Common myeloid progenitor, CD34-positive (primary cell): ENCODE measurements around the gene EVL.
A peak's percentile ranks its signal among the peaks of the same experiment; 100 is the strongest.

ENCODE experiments used
- CTCF ChIA-PET: fragments of 350-600 bp; sonication (Branson Sonifier 250); formaldehyde crosslinking; loops from one replicate; lab custom pipeline; 2021; ENCODE audit warnings: antibody characterized with exemption; lab: Charles Lee
- POLR2A ChIA-PET: fragments of 350-600 bp; sonication (Branson Sonifier 250); formaldehyde crosslinking; loops from one replicate; lab custom pipeline; 2021; ENCODE audit warnings: antibody characterized with exemption; lab: Charles Lee
- DNase-seq, 3 donors: peaks; one replicate each; pipeline versions ENCODE4 v3.0.0 to v3.0.0-alpha.2; 2013
- H3K27ac ChIP-seq, 2 experiments: 1 replicate in 1 of 2; 2 replicates in 1 of 2; pipeline ENCODE4 v1.7.0; 2013; ENCODE audit warnings: inconsistent platforms in 2 of 2, low read length in 2 of 2, mild to moderate bottlenecking in 2 of 2, low read depth in 1 of 2, moderate library complexity in 1 of 2; ENCODE audit not compliant: severe bottlenecking in 2 of 2, insufficient read depth in 1 of 2, poor library complexity in 1 of 2
- H3K27me3 ChIP-seq, 5 experiments: replicated peaks in 2 of 5; 1 replicate in 3 of 5; 2 replicates in 2 of 5; pipeline versions ENCODE4 v1.6.1 to v1.7.0; 2013; ENCODE audit warnings: low read length in 4 of 5, mild to moderate bottlenecking in 2 of 5, moderate library complexity in 2 of 5, inconsistent platforms in 1 of 5; ENCODE audit not compliant: insufficient read depth in 5 of 5, control insufficient read depth in 4 of 5
- H3K36me3 ChIP-seq, 4 experiments: 1 replicate in 2 of 4; 2 replicates in 2 of 4; pipeline versions ENCODE4 v1.6.1 to v1.7.0; 2013; ENCODE audit warnings: low read length in 3 of 4, control low read depth in 1 of 4, mild to moderate bottlenecking in 1 of 4; ENCODE audit not compliant: control insufficient read depth in 4 of 4, insufficient read depth in 4 of 4
- H3K4me1 ChIP-seq, 4 experiments: 1 replicate in 3 of 4; 2 replicates in 1 of 4; pipeline versions ENCODE4 v1.6.1 to v1.7.1; 2013; ENCODE audit warnings: low read length in 3 of 4, mild to moderate bottlenecking in 3 of 4, control low read depth in 1 of 4, inconsistent platforms in 1 of 4, moderate library complexity in 1 of 4; ENCODE audit not compliant: control insufficient read depth in 4 of 4, insufficient read depth in 4 of 4; ENCODE audit errors: control extremely low read depth in 1 of 4
- H3K4me3 ChIP-seq, 7 experiments: 1 replicate in 4 of 7; 2 replicates in 3 of 7; pipeline versions ENCODE4 v1.5.1 to v1.7.0; 2013; ENCODE audit warnings: mild to moderate bottlenecking in 7 of 7, low read length in 6 of 7, moderate library complexity in 6 of 7, inconsistent platforms in 2 of 7, low read depth in 2 of 7, control low read depth in 1 of 7; ENCODE audit not compliant: insufficient read depth in 4 of 7, control insufficient read depth in 1 of 7; ENCODE audit errors: extremely low read depth in 1 of 7
- H3K9me3 ChIP-seq, 5 experiments: 1 replicate in 4 of 5; 2 replicates in 1 of 5; pipeline versions ENCODE4 v1.6.1 to v1.7.1; 2013; ENCODE audit warnings: low read length in 4 of 5, mild to moderate bottlenecking in 2 of 5, inconsistent platforms in 1 of 5, low read depth in 1 of 5, moderate library complexity in 1 of 5; ENCODE audit not compliant: control insufficient read depth in 4 of 5, insufficient read depth in 2 of 5; ENCODE audit errors: control extremely low read depth in 1 of 5
- WGBS: methylation state at CpG from one replicate; pipeline ENCODE4 v1.1.5; 2013; ENCODE audit not compliant: insufficient coverage; 5-methylcytosine and 5-hydroxymethylcytosine counted together

The EVL gene

GRCh38 chr14:100159865-100160533 lies 94.8 kb downstream of the EVL start:
- no peak overlapping the region for H3K27ac ChIP-seq
- WGBS, result 8% methylated on average over 30 of the region's 39 CpGs
- H3K9me3 ChIP-seq, result peaks cover 0 to 6% (median 3%) of the 10 kb centered on the region in 5 experiments
- peak overlapping the region in 6 of 7 experiments; percentile 5 to 66 (median 56) for H3K4me3 ChIP-seq
- H3K36me3 ChIP-seq, result no peaks in the 10 kb centered on the region
- POLR2A ChIA-PET, result interaction anchor here (0.6 to 1.0 kb wide), 2 partner anchors 18 to 1668 kb away, joined by 4 to 5 read pairs; no protein-coding TSS in a partner anchor
- peak in 2 of 3 donors; percentile 35 to 55 for DNase-seq
- peaks cover 0 to 17% (median 13%) of the 10 kb centered on the region in 4 experiments for H3K4me1 ChIP-seq
- H3K27me3 ChIP-seq, result peaks cover 0 to 33% (median 17%) of the 10 kb centered on the region in 5 experiments
- CTCF ChIA-PET, result interaction anchor here (1.1 to 2.4 kb wide), 3 partner anchors 14 to 33 kb away, joined by 3 to 13 read pairs (median 6); no protein-coding TSS in a partner anchor

- Histone ChIP-seq H3K36me3 (no peaks in the 10 kb centered on the region), H3K27me3 (peaks cover 0 to 33% (median 17%) of the 10 kb centered on the region in 5 experiments), H3K4me3 (no peak overlapping the region), H3K4me1 (peaks cover 0 to 17% (median 13%) of the 10 kb centered on the region in 4 experiments), H3K9me3 (peaks cover 0 to 4% (median 0%) of the 10 kb centered on the region in 5 experiments), H3K27ac (no peak overlapping the region)
- ChIA-PET CTCF (interaction anchor here (1.1 to 2.4 kb wide), 4 partner anchors 13 to 32 kb away, joined by 3 to 13 read pairs (median 4); no protein-coding TSS in a partner anchor), POLR2A (no interaction called here)
- no peak for DNase-seq
- WGBS, result 100% methylated on average over 7 of the region's 7 CpGs
Observed at GRCh38 chr14:100160534-100160916, 95.3 kb downstream of the EVL start.

- ChIA-PET CTCF (interaction anchor here (1.0 to 1.7 kb wide), 4 partner anchors 10 to 28 kb away, joined by 3 to 9 read pairs (median 5); no protein-coding TSS in a partner anchor), POLR2A (interaction anchor here (0.6 kb wide), 1 partner anchor 119 kb away, joined by 3 read pairs; no protein-coding TSS in a partner anchor)
- Histone ChIP-seq H3K9me3 (peaks cover 0 to 2% (median 0%) of the 10 kb centered on the region in 5 experiments), H3K36me3 (no peaks in the 10 kb centered on the region), H3K27me3 (peaks cover 0 to 10% (median 9%) of the 10 kb centered on the region in 5 experiments), H3K27ac (no peak overlapping the region), H3K4me3 (peak overlapping the region in 1 of 7 experiments; percentile 10), H3K4me1 (peaks cover 7 to 27% (median 25%) of the 10 kb centered on the region in 4 experiments)
- DNase-seq, result peak in 2 of 3 donors; percentile 35 to 50
- 69% methylated on average over 16 of the region's 27 CpGs for WGBS
Observed at GRCh38 chr14:100165376-100165775, 100.2 kb downstream of the EVL start.

- ChIA-PET POLR2A (no interaction called here), CTCF (interaction anchor here (1.0 to 1.7 kb wide), 5 partner anchors 9 to 27 kb away, joined by 3 to 5 read pairs (median 5); no protein-coding TSS in a partner anchor)
- no peak overlapping the region for H3K27ac ChIP-seq
Observed at GRCh38 chr14:100165831-100166440, 100.7 kb downstream of the EVL start.

DNA sequence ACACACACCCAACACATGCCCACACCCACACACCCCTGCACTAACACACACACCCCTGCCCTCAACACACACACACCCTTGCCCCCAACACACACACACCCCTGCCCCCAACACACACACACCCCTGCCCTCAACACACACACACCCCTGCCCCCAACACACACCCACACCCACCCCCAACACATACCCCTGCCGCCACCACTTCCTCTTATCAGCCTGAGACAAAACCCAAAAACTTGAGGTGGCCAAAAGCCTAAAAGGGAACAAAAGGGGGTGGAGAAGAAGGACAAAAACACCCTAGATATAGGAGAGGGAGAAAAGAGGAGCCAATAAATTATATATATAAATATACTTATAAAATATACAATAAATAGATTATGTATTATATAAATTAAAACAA lies 103.3 kb downstream of the EVL start:
- Histone ChIP-seq H3K4me1 (peaks cover 7 to 33% (median 25%) of the 10 kb centered on the region in 4 experiments), H3K27me3 (no peaks in the 10 kb centered on the region), H3K9me3 (no peaks in the 10 kb centered on the region), H3K27ac (no peak overlapping the region), H3K36me3 (no peaks in the 10 kb centered on the region), H3K4me3 (peak overlapping the region in 1 of 7 experiments; percentile 10)
- CTCF ChIA-PET, result no interaction called here
- POLR2A ChIA-PET, result no interaction called here
- DNase-seq, result peak in 2 of 3 donors; percentile 85 to 91
- no CpG with 5 or more reads among the region's 1 CpG for WGBS

More at GRCh38 chr14:100165831-100166440, 100.7 kb downstream of the EVL start:
- H3K4me3 ChIP-seq, result peak overlapping the region in 4 of 7 experiments; percentile 42 to 72 (median 60)
- DNase-seq, result peak in 2 of 3 donors; percentile 32 to 48
- WGBS, result 11% methylated on average over 1 of the region's 16 CpGs
- peaks cover 7 to 27% (median 25%) of the 10 kb centered on the region in 4 experiments for H3K4me1 ChIP-seq
- peaks cover 0 to 4% (median 4%) of the 10 kb centered on the region in 5 experiments for H3K27me3 ChIP-seq
- H3K36me3 ChIP-seq, result no peaks in the 10 kb centered on the region
- no peaks in the 10 kb centered on the region for H3K9me3 ChIP-seq

GRCh38 chr14:100170880-100171279 lies 105.7 kb downstream of the EVL start:
- ChIA-PET CTCF (interaction anchor here (1.4 kb wide), 1 partner anchor 22 kb away, joined by 4 read pairs; no protein-coding TSS in a partner anchor), POLR2A (no interaction called here)
- H3K4me1 ChIP-seq, result peaks cover 7 to 33% (median 25%) of the 10 kb centered on the region in 4 experiments
- DNase-seq, result no peak
- no peaks in the 10 kb centered on the region for H3K27me3 ChIP-seq
- 100% methylated on average over 2 of the region's 2 CpGs for WGBS
- H3K36me3 ChIP-seq, result no peaks in the 10 kb centered on the region
- no peak overlapping the region for H3K4me3 ChIP-seq
- H3K9me3 ChIP-seq, result no peaks in the 10 kb centered on the region
- H3K27ac ChIP-seq, result no peak overlapping the region
